Adrenal gland (tissue), 5 donors: ENCODE data around the gene BCORL1.

ENCODE experiments used
- CTCF ChIP-seq, 6 experiments: fragments of 450-650 bp in 4 of 6; fragments of 200-600 bp in 2 of 6; sonication (generic) in 1 of 6; IDR thresholded peaks; 1 replicate in 5 of 6; 2 replicates in 1 of 6; pipeline versions ENCODE4 v1.5.1 to v1.8.0; 2016 to 2021; ENCODE audit warnings: antibody characterized with exemption in 6 of 6, mild to moderate bottlenecking in 2 of 6, moderate library complexity in 1 of 6
- POLR2A ChIP-seq, 2 donors: fragments of 450-650 bp; IDR thresholded peaks; one replicate each; pipeline ENCODE4 v1.6.1; 2017; ENCODE audit warnings: antibody characterized with exemption in 2 of 2, mild to moderate bottlenecking in 2 of 2, moderate library complexity in 1 of 2
- donor health status: DM: no; HTN: no; CAD: no.

- TF ChIP-seq CTCF (IDR thresholded peaks at IDR 0.05) (no peak), POLR2A (IDR thresholded peaks at IDR 0.05) (no peak)
Observed at GRCh38 chrX:129992181-129992580, 9.7 kb downstream of the BCORL1 start.
